HEK293 (cell line): ENCODE measurements around the gene DUSP19.

ENCODE experiments used
- CTCF ChIA-PET: fragments of 350-600 bp; formaldehyde crosslinking; extraction: SDS; loops from one replicate; lab custom pipeline; 2021; ENCODE audit warnings: antibody characterized with exemption; lab: Yijun Ruan, JAX
- POLR2A ChIA-PET: fragments of 300-600 bp; formaldehyde crosslinking; extraction: SDS; loops from one replicate; lab custom pipeline; 2020; ENCODE audit warnings: antibody characterized with exemption, inconsistent platforms; lab: Yijun Ruan, JAX
- H3K27ac ChIP-seq: fragments of 200-500 bp; sonication (Bioruptor generic); 2 replicates; pipeline ENCODE4 v1.5.1; 2014; ENCODE audit warnings: low read depth, low read length, control low read depth, inconsistent platforms; ENCODE audit errors: extremely low read depth
- H3K36me3 ChIP-seq, 2 experiments: fragments of 200-500 bp in 1 of 2; sonication (Bioruptor generic) in 1 of 2; 1 replicate in 1 of 2; 2 replicates in 1 of 2; pipeline ENCODE4 v1.5.1; 2014 to 2017; ENCODE audit warnings: inconsistent platforms in 2 of 2, low read length in 2 of 2; ENCODE audit not compliant: control insufficient read depth in 2 of 2, insufficient read depth in 1 of 2
- H3K4me1 ChIP-seq: fragments of 200-500 bp; sonication (Bioruptor generic); 2 replicates; pipeline ENCODE4 v1.5.1; 2014; ENCODE audit warnings: mild to moderate bottlenecking, low read length, inconsistent platforms; ENCODE audit not compliant: control insufficient read depth, insufficient read depth
- H3K4me3 ChIP-seq: 2 replicates; pipeline ENCODE4 v1.5.1; 2011; ENCODE audit warnings: low read depth, mild to moderate bottlenecking, control low read depth, low read length, moderate library complexity
- H3K9me3 ChIP-seq: fragments of 200-500 bp; sonication (Bioruptor generic); 2 replicates; pipeline ENCODE4 v1.5.1; 2014; ENCODE audit warnings: low read depth, low read length, inconsistent platforms; ENCODE audit not compliant: control insufficient read depth, insufficient read depth
- PATZ1 ChIP-seq: fragments of 450-650 bp; formaldehyde crosslinking; IDR thresholded peaks from 2 replicates; pipeline ENCODE4 v1.5.1; 2016; ENCODE audit warnings: missing biosample characterization, missing genetic modification characterization
- PRDM1 ChIP-seq: fragments of 450-650 bp; formaldehyde crosslinking; IDR thresholded peaks from 2 replicates; pipeline ENCODE4; 2016; ENCODE audit warnings: missing biosample characterization, missing genetic modification characterization
- ZBTB11 ChIP-seq: fragments of 450-650 bp; formaldehyde crosslinking; conservative IDR thresholded peaks from 2 replicates; pipeline ENCODE4 v1.5.1; 2016; ENCODE audit warnings: low read depth, missing biosample characterization, missing genetic modification characterization
- ZBTB20 ChIP-seq: fragments of 450-650 bp; formaldehyde crosslinking; IDR thresholded peaks from 2 replicates; pipeline ENCODE4 v1.5.1; 2016; ENCODE audit warnings: missing biosample characterization, missing genetic modification characterization
- ZBTB44 ChIP-seq: fragments of 450-650 bp; IDR thresholded peaks from 2 replicates; pipeline ENCODE4 v1.5.1; 2018; ENCODE audit warnings: missing biosample characterization, mild to moderate bottlenecking, missing genetic modification characterization
- ZFP3 ChIP-seq: fragments of 450-650 bp; formaldehyde crosslinking; IDR thresholded peaks from 2 replicates; pipeline ENCODE4 v1.5.1; 2016; ENCODE audit warnings: low read depth, missing biosample characterization, missing genetic modification characterization
- ZNF19 ChIP-seq: fragments of 450-650 bp; formaldehyde crosslinking; IDR thresholded peaks from 2 replicates; pipeline ENCODE4; 2016; ENCODE audit warnings: missing biosample characterization, missing genetic modification characterization, low read depth
- ZNF24 ChIP-seq: fragments of 450-650 bp; formaldehyde crosslinking; IDR thresholded peaks from 2 replicates; pipeline ENCODE4 v1.5.1; 2016; ENCODE audit warnings: missing biosample characterization, missing genetic modification characterization
- ZNF302 ChIP-seq: fragments of 450-650 bp; formaldehyde crosslinking; IDR thresholded peaks from 2 replicates; pipeline ENCODE4 v1.5.1; 2016; ENCODE audit warnings: missing biosample characterization, missing genetic modification characterization, low read depth
- ZNF362 ChIP-seq: fragments of 450-650 bp; formaldehyde crosslinking; IDR thresholded peaks from 2 replicates; pipeline ENCODE4 v1.5.1; 2016; ENCODE audit warnings: missing biosample characterization, missing genetic modification characterization
- ZNF394 ChIP-seq: fragments of 450-650 bp; formaldehyde crosslinking; IDR thresholded peaks from 2 replicates; pipeline ENCODE4 v1.5.1; 2016; ENCODE audit warnings: missing biosample characterization, missing genetic modification characterization, mild to moderate bottlenecking, moderate library complexity, borderline replicate concordance
- ZNF48 ChIP-seq: fragments of 450-650 bp; formaldehyde crosslinking; IDR thresholded peaks from 2 replicates; pipeline ENCODE4 v1.5.1; 2016; ENCODE audit warnings: missing biosample characterization, missing genetic modification characterization
- ZNF513 ChIP-seq: fragments of 450-650 bp; IDR thresholded peaks from 2 replicates; pipeline ENCODE4 v1.5.1; 2018; ENCODE audit warnings: missing biosample characterization, missing genetic modification characterization
- ZNF610 ChIP-seq: fragments of 450-650 bp; formaldehyde crosslinking; IDR thresholded peaks from 2 replicates; pipeline ENCODE4 v1.5.1; 2016; ENCODE audit warnings: missing biosample characterization, missing genetic modification characterization, borderline replicate concordance
- ZNF830 ChIP-seq: fragments of 450-650 bp; IDR thresholded peaks from 2 replicates; pipeline ENCODE4 v1.5.0; 2018; ENCODE audit warnings: missing biosample characterization, missing genetic modification characterization, low read depth, mild to moderate bottlenecking, moderate library complexity

DUSP19 gene

GRCh38 chr2:183124222-183124956 is 45.8 kb downstream of the DUSP19 start, which contains the start of gene NUP35 (continued):
- TF ChIP-seq ZNF24 (tag by site-specific recombination) (peak; percentile 45), ZNF610 (peak; percentile 83; the same call in 1 of the 2 replicates)

- no peaks in the 10 kb centered on the region for H3K9me3 ChIP-seq
- H3K27ac ChIP-seq = peak overlapping the region; percentile 75
- CTCF ChIA-PET = interaction anchor here (0.5 to 0.6 kb wide), 2 partner anchors 124 to 329 kb away, joined by 3 to 4 read pairs; no protein-coding TSS in a partner anchor
- no peaks in the 10 kb centered on the region for H3K4me1 ChIP-seq
- POLR2A ChIA-PET = interaction anchor here (2.4 kb wide), 1 partner anchor 45 kb away, joined by 18 read pairs; the partner anchor contains the start of gene DUSP19
- TF ChIP-seq PATZ1 (tag by site-specific recombination) (no peak), ZBTB44 (tag by site-specific recombination) (no peak), ZNF830 (no peak), ZBTB11 (tag by site-specific recombination) (no peak), ZNF302 (tag by site-specific recombination) (no peak), ZBTB20 (tag by site-specific recombination) (peak; percentile 47; the same call in 1 of the 2 replicates), ZNF513 (tag by site-specific recombination) (no peak), ZNF362 (tag by site-specific recombination) (0 out of 2 replicates have a peak, but pooled peaks have one; percentile 33), ZNF48 (tag by site-specific recombination) (no peak), PRDM1 (no peak), ZFP3 (tag by site-specific recombination) (peak; percentile 46; the same call in 1 of the 2 replicates), ZNF394 (no peak), ZNF19 (tag by site-specific recombination) (no peak)
- peaks cover 0 to 13% of the 10 kb centered on the region in 2 experiments; a peak in 1 of 3 replicates for H3K36me3 ChIP-seq
- H3K4me3 ChIP-seq = peak overlapping the region; percentile 81
These were observed 46.4 kb downstream of the DUSP19 start for GRCh38 chr2:183124957-183125255.
